Bone marrow (tissue), 2 donors: Measurements from ENCODE around the gene ZNF148.

Source experiments
- DNase-seq, 2 donors: peaks; one replicate each; lab custom pipeline; 2025; lab: John Stamatoyannopoulos, UW

Gene ZNF148

GRCh38 chr3:125332504-125332903 lies 42.6 kb downstream of the ZNF148 start:
- DNase-seq = no peak

- no peak for DNase-seq
Measured at GRCh38 chr3:125331243-125331642, 43.9 kb downstream of the ZNF148 start.

GRCh38 chr3:125326957-125327356 lies 48.2 kb downstream of the ZNF148 start:
- no peak for DNase-seq

GRCh38 chr3:125325746-125326145 lies 49.4 kb downstream of the ZNF148 start:
- DNase-seq = no peak

- no peak for DNase-seq
Measured at GRCh38 chr3:125324341-125324740, 50.8 kb downstream of the ZNF148 start.

- no peak for DNase-seq
Measured at GRCh38 chr3:125322917-125323316, 52.2 kb downstream of the ZNF148 start.

GRCh38 chr3:125322166-125322565 lies 53.0 kb downstream of the ZNF148 start:
- DNase-seq = no peak

GRCh38 chr3:125319765-125320164 lies 55.4 kb downstream of the ZNF148 start:
- no peak for DNase-seq

GRCh38 chr3:125318871-125319270 lies 56.3 kb downstream of the ZNF148 start:
- no peak for DNase-seq

- DNase-seq = no peak
Measured at GRCh38 chr3:125318167-125318865, 56.8 kb downstream of the ZNF148 start.

GRCh38 chr3:125317761-125318160 lies 57.4 kb downstream of the ZNF148 start:
- DNase-seq = no peak

GRCh38 chr3:125316949-125317348 lies 58.2 kb downstream of the ZNF148 start:
- DNase-seq = no peak

- DNase-seq = no peak
Measured at GRCh38 chr3:125316246-125316645, 58.9 kb downstream of the ZNF148 start.

GRCh38 chr3:125313060-125313635 lies 62.0 kb downstream of the ZNF148 start:
- DNase-seq = no peak

GRCh38 chr3:125310623-125311081 lies 64.5 kb downstream of the ZNF148 start:
- DNase-seq = peak; percentile 10 to 64

GRCh38 chr3:125309476-125309875 lies 65.6 kb downstream of the ZNF148 start:
- DNase-seq = no peak

GRCh38 chr3:125306620-125307019 lies 68.5 kb downstream of the ZNF148 start:
- DNase-seq = no peak

GRCh38 chr3:125302932-125303331 lies 72.2 kb downstream of the ZNF148 start:
- DNase-seq = no peak

GRCh38 chr3:125300416-125300815 lies 74.7 kb downstream of the ZNF148 start:
- DNase-seq = no peak

GRCh38 chr3:125294411-125294810 lies 80.7 kb downstream of the ZNF148 start:
- DNase-seq = no peak

GRCh38 chr3:125292015-125292414 lies 83.1 kb downstream of the ZNF148 start:
- no peak for DNase-seq

GRCh38 chr3:125289429-125289981 lies 85.6 kb downstream of the ZNF148 start:
- peak in 1 of 2 donors; percentile 3 for DNase-seq

- no peak for DNase-seq
Measured at GRCh38 chr3:125287248-125287647, 87.9 kb downstream of the ZNF148 start.
